HG02870 (cell line): Measurements from ENCODE around the gene SFRP4.

Source experiments
- ATAC-seq: cut with Tn5 transposase; IDR thresholded peaks from one replicate; pipeline ENCODE4 v1.9.1; 2021; ENCODE audit warnings: mild to moderate bottlenecking, moderate library complexity; ENCODE audit not compliant: unreplicated experiment

SFRP4 gene

DNA sequence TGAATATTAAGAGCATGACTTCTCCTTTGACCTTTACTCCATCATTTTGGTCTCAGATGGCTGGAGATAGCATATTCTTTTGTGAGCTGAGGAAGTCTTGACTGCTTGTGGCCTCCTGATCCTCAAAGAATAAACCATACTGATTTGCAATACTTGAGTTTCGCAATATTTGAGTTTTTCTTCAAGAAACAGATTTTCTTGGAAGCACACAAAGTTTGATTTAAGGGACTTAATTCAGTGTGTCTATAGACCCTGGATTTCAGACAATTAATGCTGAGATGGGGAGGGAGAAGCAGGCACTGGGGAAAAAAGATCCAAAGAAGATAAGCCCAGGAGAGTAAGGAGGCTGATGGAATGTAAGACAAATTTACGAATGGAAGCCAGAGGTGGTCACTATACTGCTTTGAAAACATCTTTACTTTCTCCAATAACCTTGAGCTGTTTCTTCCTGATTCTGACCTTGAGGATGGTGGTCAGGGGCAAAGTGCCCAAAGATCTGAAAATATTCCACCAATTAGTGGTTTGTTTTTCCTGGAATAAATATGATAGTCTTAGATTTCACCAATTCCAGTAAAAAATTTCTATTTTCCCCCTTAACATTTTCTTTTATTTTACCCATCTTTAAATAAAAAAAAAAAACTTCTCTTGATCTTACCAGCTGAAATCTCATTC, 11.3 kb upstream of the SFRP4 start:
- no peak for ATAC-seq

DNA sequence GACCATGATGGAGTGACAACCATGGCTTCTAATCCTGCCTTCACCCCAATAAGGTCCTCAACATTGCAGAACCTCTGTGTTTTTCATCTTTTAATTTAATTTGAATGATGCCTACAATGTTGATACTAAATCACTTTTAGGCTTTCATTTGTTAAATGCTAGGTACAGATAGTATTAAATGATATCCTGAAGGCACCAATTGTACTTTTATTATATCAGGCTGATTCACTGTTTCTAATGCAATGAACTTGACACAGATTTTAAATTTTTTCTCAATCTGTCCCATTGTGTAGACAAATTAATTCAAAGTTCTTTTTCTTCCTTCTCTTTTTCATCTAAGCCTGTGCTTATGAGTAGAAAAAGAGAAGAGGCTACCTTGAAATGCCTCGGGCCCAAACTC, 9.0 kb upstream of the SFRP4 start:
- ATAC-seq, result no peak

DNA sequence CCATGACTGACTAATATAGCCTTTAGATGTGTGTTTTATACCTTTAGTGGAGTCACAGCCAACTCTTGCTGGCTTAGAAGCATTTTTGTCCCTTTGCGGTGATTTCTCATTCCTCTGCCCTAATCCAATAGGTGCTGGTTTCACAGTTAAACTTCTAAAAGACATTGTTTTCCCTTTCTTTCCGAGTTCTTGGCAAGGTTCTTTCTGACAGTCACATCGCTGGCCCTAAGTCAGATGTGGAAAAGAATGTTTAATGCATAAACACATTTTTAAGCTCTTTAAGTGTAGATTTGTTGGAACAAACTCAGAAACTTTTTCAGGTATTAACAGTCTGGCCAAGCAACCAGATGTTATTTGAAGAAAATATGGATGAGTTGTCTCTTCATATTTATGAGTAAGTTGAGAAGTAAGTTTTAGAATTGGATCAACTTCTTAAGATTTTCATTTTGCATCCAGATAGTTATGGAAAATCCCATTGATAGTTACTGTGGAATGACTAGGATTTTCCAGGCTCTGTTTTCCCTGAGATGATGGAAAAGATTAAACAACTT, 7.9 kb upstream of the SFRP4 start:
- no peak for ATAC-seq

DNA sequence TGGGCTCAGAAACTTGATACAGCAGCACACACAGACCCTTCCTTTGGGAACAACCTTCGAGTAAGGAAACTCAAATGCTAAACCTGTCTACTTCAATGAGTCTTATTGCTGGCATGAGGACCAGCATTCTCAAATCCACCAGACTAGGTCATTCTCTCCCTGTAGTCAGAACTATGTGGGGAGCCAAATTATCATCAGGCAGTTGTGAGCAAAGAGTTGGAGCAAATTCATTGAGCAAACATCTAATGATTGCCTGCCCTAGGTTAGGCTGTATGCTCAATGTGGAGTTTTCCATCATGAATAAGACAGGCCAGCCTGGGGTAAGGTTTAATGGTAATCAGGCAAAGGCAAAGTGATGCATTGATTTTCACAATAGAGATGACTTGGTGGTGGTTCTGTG, 7.4 kb upstream of the SFRP4 start:
- no peak for ATAC-seq

DNA sequence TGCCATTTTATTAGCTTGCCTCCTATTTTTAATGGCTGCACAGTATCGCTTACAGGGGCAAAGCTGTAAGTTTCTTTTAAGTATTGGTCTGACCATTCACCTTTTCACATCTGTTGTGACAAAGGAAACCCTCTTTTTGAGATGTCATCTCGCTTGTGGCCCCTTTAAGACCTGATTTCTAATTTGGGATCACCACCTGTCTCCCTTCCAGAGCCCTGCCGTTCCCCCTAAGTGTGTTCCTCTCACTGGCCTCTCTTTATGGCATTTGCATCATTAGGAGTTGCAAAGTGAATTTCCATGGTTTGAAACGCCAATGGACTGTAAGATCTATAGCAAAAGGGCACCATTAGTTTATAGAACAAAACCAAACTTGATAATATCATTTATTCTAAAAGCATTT, 5.3 kb upstream of the SFRP4 start:
- no peak for ATAC-seq

DNA sequence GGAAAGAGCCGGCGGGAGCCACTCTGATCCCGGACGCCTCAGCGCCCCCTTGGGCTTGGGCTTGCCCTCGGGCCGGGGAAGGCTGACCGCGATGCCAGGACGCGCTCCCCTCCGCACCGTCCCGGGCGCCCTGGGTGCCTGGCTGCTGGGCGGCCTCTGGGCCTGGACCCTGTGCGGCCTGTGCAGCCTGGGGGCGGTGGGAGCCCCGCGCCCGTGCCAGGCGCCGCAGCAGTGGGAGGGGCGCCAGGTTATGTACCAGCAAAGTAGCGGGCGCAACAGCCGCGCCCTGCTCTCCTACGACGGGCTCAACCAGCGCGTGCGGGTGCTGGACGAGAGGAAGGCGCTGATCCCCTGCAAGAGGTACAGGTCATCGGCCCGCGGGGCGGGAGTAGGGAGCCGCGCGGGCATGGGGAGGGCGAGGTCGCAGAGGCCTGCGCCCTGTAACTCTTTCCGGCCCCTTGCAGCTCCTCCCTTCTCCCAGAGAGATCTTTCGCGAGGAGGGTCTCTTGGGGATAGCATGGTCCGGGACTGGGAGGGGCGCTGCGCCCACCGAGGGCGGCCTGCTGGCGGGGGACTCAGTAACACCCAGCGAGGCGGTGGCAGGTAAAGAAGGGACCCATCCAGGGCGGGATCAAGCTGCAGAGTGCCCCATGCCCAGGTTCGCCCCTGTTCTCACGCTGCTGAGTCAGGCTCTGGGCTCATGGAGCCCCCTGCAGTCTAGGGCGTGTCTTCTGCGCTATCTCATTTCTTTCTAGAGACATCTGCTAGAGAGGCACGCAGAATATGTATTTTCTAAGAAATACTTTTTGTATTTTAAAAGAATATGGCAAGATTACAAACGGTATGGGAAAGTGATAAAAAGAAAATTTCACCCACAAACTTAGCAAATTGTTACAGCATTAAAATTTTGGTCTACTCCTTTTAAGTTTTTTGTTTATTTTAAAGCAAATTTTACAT, 4.5 kb upstream of the SFRP4 start:
- ATAC-seq, result peak; percentile 36

DNA sequence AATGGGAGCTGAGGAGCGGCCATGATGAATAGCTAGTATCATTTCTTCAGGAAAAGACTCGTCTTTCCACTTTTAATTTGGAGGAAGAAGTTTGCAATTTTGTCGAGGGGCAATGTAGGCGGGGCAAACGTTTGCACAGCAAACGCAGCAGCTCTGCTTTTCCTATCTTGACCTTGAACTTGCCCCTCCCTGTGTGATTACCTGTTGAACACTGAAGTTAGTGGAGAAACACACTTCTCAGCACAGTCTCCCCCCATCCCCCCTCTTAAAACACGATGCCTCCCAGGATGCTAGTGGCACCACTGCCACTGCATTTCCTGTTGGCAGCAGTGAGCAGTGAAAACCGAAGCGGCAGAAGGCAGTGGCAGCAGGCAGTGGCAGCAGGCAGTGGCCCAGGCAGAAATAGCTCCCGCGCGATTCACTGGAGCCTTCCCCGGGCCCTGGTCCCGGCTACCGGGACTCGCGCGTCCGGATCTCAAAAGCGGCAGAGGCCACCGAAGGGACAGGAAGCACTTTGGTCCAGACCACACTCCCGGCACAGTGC, 3.8 kb upstream of the SFRP4 start, which contains the start of gene EPDR1:
TSS of gene EPDR1 (plus strand) at position 336 of the 544 bp plus-strand sequence. CDS start 300 bp downstream, outside the sequence.
- peak; percentile 21 for ATAC-seq

DNA sequence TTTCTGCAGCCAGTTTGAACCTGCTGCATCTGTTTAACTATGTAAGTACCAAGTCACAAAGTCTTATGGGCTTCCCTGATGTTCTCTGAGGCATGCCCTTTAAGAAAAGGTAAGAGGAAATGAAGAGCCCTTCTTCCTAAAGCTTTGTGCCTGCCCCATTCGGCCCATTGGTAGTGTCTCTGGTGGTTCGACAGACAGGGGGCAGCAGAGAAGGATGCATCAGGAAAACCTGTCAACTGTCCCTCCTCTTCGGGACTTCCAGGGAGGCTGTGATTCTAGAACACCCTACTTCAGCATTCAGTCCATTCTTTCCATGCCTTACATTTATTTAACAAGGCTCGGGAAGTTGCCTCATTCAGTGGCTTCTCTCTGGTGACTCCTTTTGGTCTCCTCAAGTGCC, 1.9 kb upstream of the SFRP4 start:
- ATAC-seq, result no peak

DNA sequence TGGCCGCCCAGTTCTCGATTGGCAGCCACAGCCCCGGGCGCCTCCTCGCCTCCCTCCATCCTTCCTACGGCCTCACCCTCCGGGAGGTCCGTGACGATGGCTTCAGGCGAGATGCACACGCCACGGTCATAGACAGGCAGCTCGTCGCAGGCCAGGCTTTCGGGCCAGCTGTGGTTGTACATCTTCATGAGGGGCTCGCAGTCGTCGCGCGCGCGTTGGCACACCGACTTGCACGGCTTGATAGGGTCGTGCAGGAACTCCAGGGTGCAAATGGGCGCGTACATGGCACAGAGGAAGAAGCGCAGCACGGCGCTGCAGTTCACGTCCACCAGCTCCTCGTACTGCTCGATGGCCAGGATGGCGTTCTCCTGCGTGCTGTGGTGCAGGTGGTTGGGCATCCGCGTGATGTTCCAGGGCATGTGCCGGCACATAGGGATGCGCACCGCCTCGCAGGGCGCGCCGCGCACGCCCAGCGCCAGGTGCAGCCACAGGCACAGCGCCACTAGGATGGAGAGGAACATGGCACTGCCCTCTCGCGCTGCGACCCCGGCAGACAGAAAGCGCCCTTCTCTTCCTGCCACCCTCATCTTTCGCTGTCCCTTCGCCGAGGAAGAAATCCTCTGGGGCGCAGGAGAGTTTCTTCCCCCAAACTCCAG, 472 bp downstream of the SFRP4 start:
- ATAC-seq, result no peak

DNA sequence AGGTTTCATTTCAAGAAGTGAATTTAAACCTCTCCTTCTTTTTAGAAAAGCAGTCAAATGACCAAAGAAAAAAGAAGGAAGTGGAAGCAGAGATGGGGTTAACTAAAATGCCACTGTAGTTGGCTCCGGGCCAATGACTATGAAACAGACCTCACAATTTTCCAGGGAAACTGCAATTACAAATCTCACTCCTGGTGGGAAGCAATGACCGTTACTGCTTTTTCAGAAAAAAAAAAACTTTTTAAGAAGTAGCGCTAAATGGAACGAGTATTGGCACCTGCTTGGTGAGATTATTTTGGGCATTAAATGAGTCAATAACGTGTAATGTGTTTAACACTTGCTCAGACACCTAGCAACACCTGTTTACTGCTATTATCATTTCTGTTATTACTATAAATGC, 1.2 kb downstream of the SFRP4 start:
- ATAC-seq, result no peak

DNA sequence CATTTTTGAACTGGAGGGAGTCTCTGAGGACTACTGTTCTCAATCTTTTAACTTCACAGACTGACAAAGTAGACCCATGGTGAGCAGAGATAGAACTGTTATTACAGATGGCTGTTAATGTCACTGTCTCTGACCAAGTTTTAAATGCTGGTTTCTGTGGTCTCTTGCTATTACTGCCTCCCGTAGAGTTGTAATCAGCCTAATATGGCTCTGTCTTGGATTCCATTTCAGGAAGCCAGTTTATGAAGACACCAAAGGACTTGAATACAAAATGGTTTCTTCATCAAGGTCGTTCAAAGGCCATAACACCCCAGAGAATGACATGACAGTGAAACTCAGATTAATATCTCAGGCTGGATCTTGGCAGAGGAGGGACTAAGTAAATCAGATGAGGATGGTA, 3.9 kb downstream of the SFRP4 start:
- no peak for ATAC-seq

DNA sequence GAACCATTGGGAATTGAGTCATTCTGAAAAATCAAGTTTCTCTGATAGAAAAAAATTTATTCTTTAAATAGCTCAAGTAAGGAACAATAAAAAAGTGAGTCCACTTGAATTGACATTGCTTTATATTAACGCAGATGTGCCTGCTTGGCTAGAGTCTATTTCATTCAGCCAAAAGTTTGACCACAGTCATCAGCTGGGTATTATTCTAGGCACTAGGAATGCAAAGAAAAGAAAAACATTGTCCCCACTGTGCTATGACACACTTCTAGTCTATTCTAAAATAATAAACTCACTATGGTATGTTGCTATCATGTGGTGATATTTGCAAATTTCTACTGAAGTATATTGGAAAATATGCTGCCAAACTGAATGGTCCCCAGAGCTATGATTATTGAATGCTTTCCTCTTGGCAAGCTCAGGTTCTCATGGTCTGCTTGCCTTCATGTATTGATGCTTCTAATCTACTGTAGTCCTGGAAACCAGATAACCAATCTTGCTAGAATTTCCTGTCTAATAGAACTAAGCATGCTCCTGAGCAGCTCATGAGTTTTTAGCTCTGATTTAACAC, 8.3 kb downstream of the SFRP4 start:
- ATAC-seq, result no peak

DNA sequence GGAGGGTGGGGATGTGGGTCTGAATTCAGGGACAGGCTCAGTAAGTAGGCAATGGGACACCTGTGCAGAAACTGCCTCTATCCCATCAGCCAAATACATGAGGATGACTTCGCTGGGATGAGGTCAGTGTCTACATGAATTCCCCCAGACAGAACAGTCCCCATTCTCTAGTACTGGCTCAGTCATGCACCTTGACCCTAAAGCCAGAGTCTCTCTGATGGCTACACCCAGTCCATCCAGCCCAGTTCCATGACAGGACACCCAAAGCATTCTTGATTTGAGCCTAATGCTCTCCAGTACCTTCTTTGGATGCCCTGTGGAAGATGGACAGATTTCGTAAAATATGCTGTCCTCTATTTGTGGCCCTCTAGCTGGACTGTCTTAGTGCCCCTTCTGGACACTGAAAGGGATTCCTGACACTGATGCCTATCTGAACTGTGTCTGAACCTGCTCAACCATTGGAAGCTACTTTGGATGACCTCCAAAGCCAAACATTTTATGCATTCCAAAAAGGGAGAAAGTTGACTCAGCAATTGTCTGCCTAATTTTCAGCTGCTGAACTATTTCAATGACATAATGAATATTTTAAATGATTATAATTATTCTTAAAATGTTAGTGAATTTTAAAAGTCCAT, 14.6 kb downstream of the SFRP4 start:
- ATAC-seq, result no peak

DNA sequence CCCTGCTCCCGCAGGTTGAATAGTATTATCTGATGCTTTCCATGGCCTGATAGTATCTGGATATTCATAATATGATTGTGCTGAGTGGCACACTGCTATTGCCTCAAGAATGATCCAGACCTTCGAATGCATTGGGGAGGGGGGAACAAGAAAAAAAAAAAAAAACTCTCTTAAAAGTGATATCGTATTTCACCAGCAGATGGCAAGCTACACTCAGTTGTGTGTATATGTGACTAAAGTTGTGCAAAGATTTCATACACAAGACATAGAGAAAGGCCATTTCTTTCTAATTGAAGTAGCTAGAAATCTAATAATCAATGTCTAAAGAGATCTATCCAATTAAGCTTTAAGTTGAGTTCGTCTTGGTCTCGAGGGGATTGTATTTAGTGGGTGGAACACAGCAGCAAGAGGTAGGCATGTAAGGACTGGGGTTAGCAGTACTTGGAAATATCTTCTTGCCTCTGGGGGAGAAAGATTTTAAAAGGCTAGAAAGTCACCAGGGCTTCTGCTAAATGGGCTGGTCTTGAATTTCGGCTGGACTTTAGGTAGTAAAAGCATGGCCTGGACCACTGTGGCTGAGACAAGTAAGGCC, 15.3 kb downstream of the SFRP4 start:
- no peak for ATAC-seq

DNA sequence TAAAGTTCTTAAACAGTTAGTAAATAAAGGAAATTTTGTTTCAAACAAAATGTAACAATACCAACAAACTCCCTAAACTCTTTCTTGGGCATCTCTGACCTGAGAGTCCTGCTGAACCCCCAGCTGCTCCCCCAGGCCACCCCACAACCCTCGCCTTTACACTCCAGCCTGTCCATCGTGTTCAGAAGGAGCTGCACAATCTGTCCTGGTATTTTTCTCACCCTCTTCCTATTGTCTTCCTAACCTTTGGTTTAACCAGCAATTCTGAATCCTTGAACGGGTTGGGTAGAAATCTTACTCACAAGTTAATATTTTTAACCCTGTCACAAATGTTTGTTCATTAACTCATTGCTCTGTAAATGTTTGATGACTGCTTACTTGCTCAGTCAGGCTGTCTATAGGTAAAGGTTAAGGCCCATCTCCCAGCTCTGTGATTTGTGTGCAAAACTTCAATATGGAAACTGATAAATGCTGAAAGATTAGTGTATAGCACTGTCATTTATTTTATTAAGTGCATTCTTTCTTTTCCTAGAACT, 16.8 kb downstream of the SFRP4 start:
- no peak for ATAC-seq

DNA sequence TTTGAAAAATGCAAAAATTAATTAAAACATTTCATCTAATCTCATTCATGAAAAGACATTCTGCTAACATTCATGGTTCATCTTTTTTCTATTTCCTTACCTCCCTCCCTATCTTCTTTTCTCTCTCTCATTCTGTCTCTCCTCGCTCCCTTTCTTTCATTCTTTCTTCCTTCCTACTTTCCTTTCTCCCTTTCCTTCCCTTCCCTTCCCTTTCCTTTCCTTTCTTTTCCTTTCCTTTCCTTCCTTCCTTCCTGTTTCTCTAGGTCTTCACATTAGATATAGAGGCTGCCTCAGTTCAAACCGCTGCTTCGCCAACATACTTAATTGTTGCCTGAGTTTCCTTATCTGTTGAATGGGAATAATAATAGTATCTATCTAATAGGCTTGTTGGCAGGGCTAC, 21.9 kb downstream of the SFRP4 start:
- ATAC-seq, result no peak

DNA sequence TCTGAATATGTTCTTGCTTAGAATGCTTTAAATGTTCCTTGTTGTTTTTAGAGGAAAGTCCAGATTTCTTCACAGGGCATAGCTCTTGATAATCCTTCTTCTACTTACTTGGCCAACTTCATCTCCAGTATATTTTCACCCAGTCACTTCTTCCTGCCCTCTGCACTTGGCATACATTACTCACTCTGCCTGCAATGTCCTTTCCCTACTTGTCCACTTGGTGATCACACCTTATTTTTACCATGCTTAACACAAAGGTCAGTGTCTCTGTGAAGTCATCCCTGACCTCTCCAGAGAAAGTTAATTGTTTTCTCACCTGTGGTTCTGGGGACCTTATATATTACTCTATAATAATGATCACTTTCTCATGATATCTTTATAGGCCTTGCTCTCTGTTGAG, 23.3 kb downstream of the SFRP4 start:
- ATAC-seq, result no peak

DNA sequence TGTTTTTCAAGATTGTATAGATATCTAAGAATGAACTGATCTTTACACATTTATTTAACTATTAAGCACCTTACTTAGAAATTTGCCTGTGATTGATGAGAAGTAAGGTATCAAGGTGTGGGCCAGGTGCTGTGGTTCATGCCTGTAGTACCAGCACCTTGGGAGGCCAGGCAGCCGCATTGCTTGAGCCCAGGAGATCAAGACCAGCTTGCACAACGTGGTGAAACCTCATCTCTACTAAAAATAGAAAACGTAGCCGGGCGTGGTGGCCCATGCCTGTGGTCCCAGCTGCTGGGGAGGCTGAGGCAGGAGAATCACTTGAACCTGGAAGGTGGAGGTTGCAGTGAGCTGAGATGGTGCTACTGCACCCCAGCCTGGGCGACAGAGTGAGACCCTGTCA, 34.5 kb downstream of the SFRP4 start:
- no peak for ATAC-seq
